ENCODE measurements around the gene KBTBD6.
"Not testable (repeated sequence)": the region's sequence is repeated elsewhere in the genome, so short reads cannot be mapped to it uniquely, and the experiment has no call there.

The KBTBD6 gene

GRCh38 chr13:41177616-41178015 lies 45.0 kb upstream of the KBTBD6 start:
- Histone ChIP-seq H2AFZ (ENCODE audit: low read depth) (no peak overlapping the region), H3K4me3 (IDR thresholded peaks at IDR 0.05; ENCODE audit: insufficient read depth, low read depth, low read length) (no peak overlapping the region), H3K9ac (no peak overlapping the region), H4K20me1 (ENCODE audit: insufficient read depth) (no peaks in the 10 kb centered on the region), H3K36me3 (ENCODE audit: insufficient read depth) (no peaks in the 10 kb centered on the region), H3K4me1 (ENCODE audit: low read depth, poor library complexity, severe bottlenecking) (no peaks in the 10 kb centered on the region), H3K79me2 (ENCODE audit: insufficient read depth, low read depth) (no peaks in the 10 kb centered on the region), H3K27me3 (ENCODE audit: insufficient read depth, low read depth) (no peaks in the 10 kb centered on the region), H3K27ac (no peak overlapping the region), H3K4me2 (no peak overlapping the region)
- no peak for TF ChIP-seq CTCF (conservative IDR thresholded peaks at IDR 0.05; ENCODE audit: low read depth, low read length)

GRCh38 chr13:41175576-41175975 lies 43.0 kb upstream of the KBTBD6 start:
- H4K20me1 ChIP-seq (ENCODE audit: insufficient read depth); H3K4me1 ChIP-seq (ENCODE audit: low read depth, poor library complexity, severe bottlenecking); H3K4me2 ChIP-seq; H3K9ac ChIP-seq; H2AFZ ChIP-seq (ENCODE audit: low read depth); H3K36me3 ChIP-seq (ENCODE audit: insufficient read depth); H3K27me3 ChIP-seq (ENCODE audit: insufficient read depth, low read depth); H3K4me3 ChIP-seq (IDR thresholded peaks at IDR 0.05; ENCODE audit: insufficient read depth, low read depth, low read length); H3K27ac ChIP-seq; H3K79me2 ChIP-seq (ENCODE audit: insufficient read depth, low read depth): not testable (repeated sequence)

- H2AFZ ChIP-seq (ENCODE audit: low read depth) = no peak overlapping the region
- H3K27me3 ChIP-seq (ENCODE audit: insufficient read depth, low read depth) = no peaks in the 10 kb centered on the region
- H3K4me2 ChIP-seq = no peak overlapping the region
- no peak overlapping the region for H3K27ac ChIP-seq
- H4K20me1 ChIP-seq (ENCODE audit: insufficient read depth) = no peaks in the 10 kb centered on the region
- H3K9ac ChIP-seq = no peak overlapping the region
- H3K79me2 ChIP-seq (ENCODE audit: insufficient read depth, low read depth) = no peaks in the 10 kb centered on the region
- TF ChIP-seq CTCF (conservative IDR thresholded peaks at IDR 0.05; ENCODE audit: low read depth, low read length) = no peak
- no peaks in the 10 kb centered on the region for H3K36me3 ChIP-seq (ENCODE audit: insufficient read depth)
- H3K4me1 ChIP-seq (ENCODE audit: low read depth, poor library complexity, severe bottlenecking) = no peaks in the 10 kb centered on the region
- H3K4me3 ChIP-seq (IDR thresholded peaks at IDR 0.05; ENCODE audit: insufficient read depth, low read depth, low read length) = no peak overlapping the region
Observed at GRCh38 chr13:41162151-41162550, 29.5 kb upstream of the KBTBD6 start.

GRCh38 chr13:41159174-41159573 lies 26.6 kb upstream of the KBTBD6 start:
- Histone ChIP-seq H3K27me3 (ENCODE audit: insufficient read depth, low read depth) (no peaks in the 10 kb centered on the region), H4K20me1 (ENCODE audit: insufficient read depth) (no peaks in the 10 kb centered on the region), H3K4me1 (ENCODE audit: low read depth, poor library complexity, severe bottlenecking) (no peaks in the 10 kb centered on the region), H3K36me3 (ENCODE audit: insufficient read depth) (no peaks in the 10 kb centered on the region), H2AFZ (ENCODE audit: low read depth) (no peak overlapping the region), H3K9ac (no peak overlapping the region), H3K79me2 (ENCODE audit: insufficient read depth, low read depth) (no peaks in the 10 kb centered on the region), H3K4me2 (no peak overlapping the region), H3K4me3 (IDR thresholded peaks at IDR 0.05; ENCODE audit: insufficient read depth, low read depth, low read length) (no peak overlapping the region), H3K27ac (no peak overlapping the region)
- no peak for TF ChIP-seq CTCF (conservative IDR thresholded peaks at IDR 0.05; ENCODE audit: low read depth, low read length)

- Histone ChIP-seq H3K36me3 (ENCODE audit: insufficient read depth) (no peaks in the 10 kb centered on the region), H2AFZ (ENCODE audit: low read depth) (no peak overlapping the region), H4K20me1 (ENCODE audit: insufficient read depth) (no peaks in the 10 kb centered on the region), H3K4me3 (IDR thresholded peaks at IDR 0.05; ENCODE audit: insufficient read depth, low read depth, low read length) (no peak overlapping the region), H3K4me2 (no peak overlapping the region), H3K9ac (no peak overlapping the region), H3K27ac (no peak overlapping the region), H3K27me3 (ENCODE audit: insufficient read depth, low read depth) (no peaks in the 10 kb centered on the region), H3K79me2 (ENCODE audit: insufficient read depth, low read depth) (no peaks in the 10 kb centered on the region), H3K4me1 (ENCODE audit: low read depth, poor library complexity, severe bottlenecking) (no peaks in the 10 kb centered on the region)
- no peak for TF ChIP-seq CTCF (conservative IDR thresholded peaks at IDR 0.05; ENCODE audit: low read depth, low read length)
Observed at GRCh38 chr13:41157048-41157717, 24.6 kb upstream of the KBTBD6 start.
